WTC11 (cell line): ENCODE results near the gene NFIX. TPM values are rescaled to one million over a fixed set of nuclear protein-coding genes. Genes with fewer than 3 reads are reported as not detected.
A peak's percentile ranks its signal among the peaks of the same experiment; 100 is the strongest.

ENCODE experiments used
- ATAC-seq: fragments of 200-7000 bp; cut with Tn5 transposase; 2 replicates; pipeline ENCODE4 v1.10.0; 2021; ENCODE audit warnings: mild to moderate bottlenecking, moderate library complexity
- CTCF ChIA-PET: fragments of 300-600 bp; sonication (Branson Sonifier 250); formaldehyde crosslinking; loops from one replicate; lab custom pipeline; 2021; ENCODE audit warnings: antibody characterized with exemption; lab: Charles Lee
- POLR2A ChIA-PET: fragments of 350-600 bp; sonication (Branson Sonifier 250); formaldehyde crosslinking; loops from one replicate; lab custom pipeline; 2021; ENCODE audit warnings: antibody characterized with exemption; lab: Charles Lee
- DNase-seq: peaks from one replicate; pipeline ENCODE4 v3.0.0; 2021; ENCODE audit warnings: low spot score
- H3K27ac Mint-ChIP-seq: 2 replicates; pipeline ENCODE4 v1.8.0; 2021; ENCODE audit warnings: mixed read lengths
- H3K27me3 Mint-ChIP-seq: 2 replicates; pipeline ENCODE4 v1.8.0; 2021; ENCODE audit warnings: low read depth, mild to moderate bottlenecking, moderate library complexity, mixed read lengths
- H3K36me3 Mint-ChIP-seq: 2 replicates; pipeline ENCODE4 v1.8.0; 2021; ENCODE audit warnings: mixed read lengths
- H3K4me1 Mint-ChIP-seq: 2 replicates; pipeline ENCODE4 v1.8.0; 2022; ENCODE audit warnings: mixed read lengths
- H3K4me3 Mint-ChIP-seq: 2 replicates; pipeline ENCODE4 v1.8.0; 2021; ENCODE audit warnings: mild to moderate bottlenecking, moderate library complexity, mixed read lengths
- H3K9me3 Mint-ChIP-seq: 2 replicates; pipeline ENCODE4 v1.8.0; 2021; ENCODE audit warnings: mixed read lengths
- ATF1 ChIP-seq: sonication (generic); formaldehyde crosslinking; IDR thresholded peaks from 2 replicates; pipeline ENCODE4 v1.8.1; 2023; ENCODE audit warnings: mild to moderate bottlenecking, moderate library complexity, missing genetic modification reagents
- ELF4 ChIP-seq: sonication (generic); formaldehyde crosslinking; IDR thresholded peaks from 2 replicates; pipeline ENCODE4 v1.8.1; 2022; ENCODE audit warnings: low read depth, mild to moderate bottlenecking, moderate library complexity, missing genetic modification reagents
- FOXJ3 ChIP-seq: sonication (generic); formaldehyde crosslinking; IDR thresholded peaks from 2 replicates; pipeline ENCODE4 v1.9.0; 2021; ENCODE audit warnings: missing genetic modification reagents, mild to moderate bottlenecking, borderline replicate concordance
- FOXP4 ChIP-seq: sonication (generic); formaldehyde crosslinking; IDR thresholded peaks from 2 replicates; pipeline ENCODE4 v1.8.0; 2022; ENCODE audit warnings: mild to moderate bottlenecking, missing genetic modification reagents
- GABPB1 ChIP-seq: sonication (generic); formaldehyde crosslinking; IDR thresholded peaks from 2 replicates; pipeline ENCODE4 v1.8.1; 2023; ENCODE audit warnings: mild to moderate bottlenecking, missing genetic modification reagents
- GTF2I ChIP-seq: fragments of 250-450 bp; sonication (Bioruptor Pico); conservative IDR thresholded peaks from 2 replicates; pipeline ENCODE4 v1.4.0; 2021; ENCODE audit warnings: mild to moderate bottlenecking
- JUN ChIP-seq: sonication (generic); formaldehyde crosslinking; IDR thresholded peaks from 2 replicates; pipeline ENCODE4 v1.8.0; 2023; ENCODE audit warnings: mild to moderate bottlenecking, missing genetic modification reagents
- KAT7 ChIP-seq: sonication (generic); formaldehyde crosslinking; IDR thresholded peaks from 2 replicates; pipeline ENCODE4 v1.8.1; 2023; ENCODE audit warnings: missing genetic modification reagents, mild to moderate bottlenecking, borderline replicate concordance
- MAX ChIP-seq: sonication (generic); formaldehyde crosslinking; IDR thresholded peaks from 2 replicates; pipeline ENCODE4 v1.8.0; 2022; ENCODE audit warnings: mild to moderate bottlenecking, missing genetic modification reagents
- TP53 ChIP-seq: sonication (generic); formaldehyde crosslinking; IDR thresholded peaks from 2 replicates; pipeline ENCODE4 v1.8.1; 2023; ENCODE audit warnings: mild to moderate bottlenecking, missing genetic modification reagents
- ZBTB43 ChIP-seq: sonication (generic); formaldehyde crosslinking; IDR thresholded peaks from 2 replicates; pipeline ENCODE4 v1.8.1; 2023; ENCODE audit warnings: mild to moderate bottlenecking, missing genetic modification reagents
- ZNF121 ChIP-seq: sonication (generic); formaldehyde crosslinking; IDR thresholded peaks from 2 replicates; pipeline ENCODE4 v1.8.0; 2023; ENCODE audit warnings: missing genetic modification reagents
- ZNF671 ChIP-seq: fragments of 250-450 bp; sonication (Bioruptor Pico); IDR thresholded peaks from 2 replicates; pipeline ENCODE4 v1.8.0; 2021; ENCODE audit warnings: mild to moderate bottlenecking
- total RNA-seq: library from RNA; stranded (reverse); gene quantifications from 3 replicates; pipeline ENCODE4 v1.2.3, GENCODE V29; 2021
- TF ChIP-seq, protein P1 (sequence below): sonication (generic); formaldehyde crosslinking; IDR thresholded peaks from 2 replicates; pipeline ENCODE4 v1.8.1; 2022; ENCODE audit warnings: mild to moderate bottlenecking, moderate library complexity, missing genetic modification reagents
- TF ChIP-seq, protein P2 (sequence below): sonication (generic); formaldehyde crosslinking; IDR thresholded peaks from 2 replicates; pipeline ENCODE4 v1.8.1; 2023; ENCODE audit warnings: mild to moderate bottlenecking, missing genetic modification reagents

The NFIX gene
- total RNA-seq, 1 experiment from 2014 or later, result 1.4 TPM

- Mint-ChIP-seq H3K4me1 (peaks cover 79% of the 10 kb centered on the region), H3K36me3 (no peaks in the 10 kb centered on the region), H3K9me3 (no peaks in the 10 kb centered on the region), H3K27me3 (peaks cover 100% of the 10 kb centered on the region), H3K27ac (no peak overlapping the region), H3K4me3 (peak overlapping the region; percentile 28; the same call in 1 of the 2 replicates)
- CTCF ChIA-PET, result interaction anchor here (0.6 to 3.6 kb wide), 10 partner anchors 8 to 821 kb away, joined by 3 to 28 read pairs (median 10); no protein-coding TSS in a partner anchor
- no peak for TF ChIP-seq ZNF121
- no peak for TF ChIP-seq ZNF671 (CRISPR knock-in tag)
- no peak for TF ChIP-seq ATF1 (CRISPR knock-in tag)
- POLR2A ChIA-PET, result interaction anchor here (0.6 to 1.7 kb wide), 3 partner anchors 32 to 223 kb away, joined by 3 to 6 read pairs (median 5); no protein-coding TSS in a partner anchor
- no peak for DNase-seq
- no peak for ATAC-seq
These were observed 27.0 kb downstream of the NFIX start for GRCh38 chr19:13022111-13022858.

DNA sequence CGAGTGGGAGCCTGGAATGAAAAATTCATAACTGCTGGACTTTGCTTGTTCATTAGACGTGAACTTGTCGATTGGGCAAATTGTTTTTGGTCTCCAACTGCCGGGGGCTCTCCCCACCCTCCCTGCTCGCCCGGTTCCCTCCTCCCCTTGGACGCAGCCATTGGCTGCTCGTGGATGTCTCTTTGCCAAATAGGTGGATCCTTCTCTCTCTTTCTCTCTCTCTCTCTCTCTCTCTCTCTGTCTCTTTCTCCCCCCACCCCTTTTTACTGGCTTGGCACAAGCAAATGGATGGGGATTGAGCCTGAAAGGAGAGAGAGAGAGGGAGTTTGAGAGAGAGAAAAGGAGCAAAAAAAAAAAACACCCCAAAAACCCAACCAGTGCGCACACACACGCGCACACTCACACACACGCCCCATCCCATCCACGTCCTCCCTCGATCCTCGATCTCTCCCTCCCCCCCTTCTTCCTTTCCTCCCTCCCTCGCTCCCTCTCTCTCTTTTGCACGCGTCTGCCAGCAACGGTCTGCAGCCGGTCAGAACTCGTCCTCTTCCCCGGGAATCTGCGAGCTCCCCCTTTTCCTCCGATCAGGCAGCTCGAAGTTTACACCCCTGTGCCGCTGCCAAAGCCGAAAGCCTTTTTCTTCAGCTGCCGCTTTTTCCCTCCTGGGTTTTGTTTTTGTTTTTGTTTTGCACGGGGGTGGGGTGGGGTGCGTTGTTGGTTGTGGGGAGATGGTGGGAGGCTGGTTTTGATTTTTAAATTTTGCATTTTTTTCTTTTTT, 27.8 kb downstream of the NFIX start:
- Mint-ChIP-seq H3K27ac (no peak overlapping the region), H3K4me1 (peaks cover 71% of the 10 kb centered on the region), H3K9me3 (no peaks in the 10 kb centered on the region), H3K4me3 (peak overlapping the region; percentile 57), H3K36me3 (no peaks in the 10 kb centered on the region), H3K27me3 (peaks cover 100% of the 10 kb centered on the region)
- peak; percentile 61 for DNase-seq
- TF ChIP-seq FOXJ3 (CRISPR knock-in tag) (no peak), GABPB1 (CRISPR knock-in tag) (0 out of 2 replicates have a peak, but pooled peaks have one; percentile 22), JUN (CRISPR knock-in tag) (no peak), ZBTB43 (CRISPR knock-in tag) (peak; percentile 38; the same call in 1 of the 2 replicates), MAX (CRISPR knock-in tag) (peak; percentile 25; the same call in 1 of the 2 replicates)
- ChIA-PET POLR2A (interaction anchor here (0.6 to 1.7 kb wide), 6 partner anchors 33 to 1430 kb away, joined by 3 to 7 read pairs (median 4); no protein-coding TSS in a partner anchor), CTCF (interaction anchor here (0.9 to 3.6 kb wide), 10 partner anchors 10 to 71 kb away, joined by 3 to 28 read pairs (median 10); no protein-coding TSS in a partner anchor)
- ATAC-seq, result 0 out of 2 replicates have a peak, but pooled peaks have one; percentile 6

DNA sequence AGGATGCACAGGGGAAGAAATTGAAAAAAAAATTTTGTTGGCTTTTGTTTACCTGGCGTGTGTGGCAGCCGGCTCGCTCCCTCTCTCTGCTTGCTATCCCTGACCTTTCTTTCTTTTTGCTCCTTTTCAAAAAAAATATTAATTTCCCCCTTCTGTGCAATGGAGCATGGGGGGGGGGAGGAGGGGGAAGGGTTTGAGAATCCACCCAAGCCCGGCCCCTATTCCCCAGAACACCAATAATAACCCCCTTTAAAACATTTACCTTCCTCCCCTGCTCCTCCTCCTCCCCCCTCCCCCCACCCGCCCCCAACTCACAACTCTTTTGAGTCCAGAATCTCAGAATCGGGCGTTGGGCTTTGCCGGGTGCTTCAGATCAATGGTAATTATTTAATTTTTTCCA, 28.4 kb downstream of the NFIX start:
- DNase-seq (no peak), ATAC-seq (no peak)
- ChIA-PET CTCF (interaction anchor here (0.9 to 3.6 kb wide), 7 partner anchors 10 to 70 kb away, joined by 3 to 28 read pairs (median 17); no protein-coding TSS in a partner anchor), POLR2A (interaction anchor here (0.6 to 0.7 kb wide), 3 partner anchors 38 to 1431 kb away, joined by 3 to 7 read pairs (median 4); no protein-coding TSS in a partner anchor)
- H3K36me3 Mint-ChIP-seq, result no peaks in the 10 kb centered on the region
- H3K4me3 Mint-ChIP-seq, result peak overlapping the region; percentile 57
- H3K27me3 Mint-ChIP-seq, result peaks cover 100% of the 10 kb centered on the region
- TF ChIP-seq GTF2I, result no peak
- no peak overlapping the region for H3K27ac Mint-ChIP-seq
- H3K9me3 Mint-ChIP-seq, result no peaks in the 10 kb centered on the region
- H3K4me1 Mint-ChIP-seq, result peaks cover 67% of the 10 kb centered on the region

GRCh38 chr19:13024126-13024950, 29.1 kb downstream of the NFIX start:
- Mint-ChIP-seq H3K27me3 (peaks cover 100% of the 10 kb centered on the region), H3K9me3 (no peaks in the 10 kb centered on the region), H3K4me3 (peak overlapping the region; percentile 63), H3K36me3 (no peaks in the 10 kb centered on the region), H3K4me1 (peaks cover 60% of the 10 kb centered on the region), H3K27ac (no peak overlapping the region)
- CTCF ChIA-PET, result interaction anchor here (1.3 to 10.8 kb wide), 6 partner anchors 9 to 70 kb away, joined by 4 to 293 read pairs (median 12); no protein-coding TSS in a partner anchor
- POLR2A ChIA-PET, result interaction anchor here (0.7 kb wide), 1 partner anchor 34 kb away, joined by 3 read pairs; no protein-coding TSS in a partner anchor
- no peak for DNase-seq
- ATAC-seq, result no peak
- TF ChIP-seq, protein P1, sequence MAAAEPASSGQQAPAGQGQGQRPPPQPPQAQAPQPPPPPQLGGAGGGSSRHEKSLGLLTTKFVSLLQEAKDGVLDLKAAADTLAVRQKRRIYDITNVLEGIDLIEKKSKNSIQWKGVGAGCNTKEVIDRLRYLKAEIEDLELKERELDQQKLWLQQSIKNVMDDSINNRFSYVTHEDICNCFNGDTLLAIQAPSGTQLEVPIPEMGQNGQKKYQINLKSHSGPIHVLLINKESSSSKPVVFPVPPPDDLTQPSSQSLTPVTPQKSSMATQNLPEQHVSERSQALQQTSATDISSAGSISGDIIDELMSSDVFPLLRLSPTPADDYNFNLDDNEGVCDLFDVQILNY, result no peak
- no peak for TF ChIP-seq KAT7
- no peak for TF ChIP-seq TP53 (CRISPR knock-in tag)
- TF ChIP-seq FOXP4 (CRISPR knock-in tag), result no peak
- TF ChIP-seq ELF4 (CRISPR knock-in tag), result no peak
- TF ChIP-seq, protein P2, sequence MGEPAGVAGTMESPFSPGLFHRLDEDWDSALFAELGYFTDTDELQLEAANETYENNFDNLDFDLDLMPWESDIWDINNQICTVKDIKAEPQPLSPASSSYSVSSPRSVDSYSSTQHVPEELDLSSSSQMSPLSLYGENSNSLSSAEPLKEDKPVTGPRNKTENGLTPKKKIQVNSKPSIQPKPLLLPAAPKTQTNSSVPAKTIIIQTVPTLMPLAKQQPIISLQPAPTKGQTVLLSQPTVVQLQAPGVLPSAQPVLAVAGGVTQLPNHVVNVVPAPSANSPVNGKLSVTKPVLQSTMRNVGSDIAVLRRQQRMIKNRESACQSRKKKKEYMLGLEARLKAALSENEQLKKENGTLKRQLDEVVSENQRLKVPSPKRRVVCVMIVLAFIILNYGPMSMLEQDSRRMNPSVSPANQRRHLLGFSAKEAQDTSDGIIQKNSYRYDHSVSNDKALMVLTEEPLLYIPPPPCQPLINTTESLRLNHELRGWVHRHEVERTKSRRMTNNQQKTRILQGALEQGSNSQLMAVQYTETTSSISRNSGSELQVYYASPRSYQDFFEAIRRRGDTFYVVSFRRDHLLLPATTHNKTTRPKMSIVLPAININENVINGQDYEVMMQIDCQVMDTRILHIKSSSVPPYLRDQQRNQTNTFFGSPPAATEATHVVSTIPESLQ (CRISPR knock-in tag), result no peak
